HG03060 (cell line): ENCODE measurements around the gene PALM.
"Not testable (repeated sequence)": the region's sequence is repeated elsewhere in the genome, so short reads cannot be mapped to it uniquely, and the experiment has no call there.

Experiments used
- ATAC-seq: cut with Tn5 transposase; IDR thresholded peaks from one replicate; pipeline ENCODE4 v1.9.1; 2021; ENCODE audit warnings: low read depth, moderate number of reproducible peaks; ENCODE audit not compliant: unreplicated experiment

Gene PALM

GRCh38 chr19:703651-704446 is 4.9 kb upstream of the PALM start:
- no peak for ATAC-seq

- ATAC-seq, result no peak
Observed at GRCh38 chr19:704447-704741, 4.3 kb upstream of the PALM start.

GRCh38 chr19:709196-709964 is 645 bp downstream of the PALM start:
- no peak for ATAC-seq

DNA sequence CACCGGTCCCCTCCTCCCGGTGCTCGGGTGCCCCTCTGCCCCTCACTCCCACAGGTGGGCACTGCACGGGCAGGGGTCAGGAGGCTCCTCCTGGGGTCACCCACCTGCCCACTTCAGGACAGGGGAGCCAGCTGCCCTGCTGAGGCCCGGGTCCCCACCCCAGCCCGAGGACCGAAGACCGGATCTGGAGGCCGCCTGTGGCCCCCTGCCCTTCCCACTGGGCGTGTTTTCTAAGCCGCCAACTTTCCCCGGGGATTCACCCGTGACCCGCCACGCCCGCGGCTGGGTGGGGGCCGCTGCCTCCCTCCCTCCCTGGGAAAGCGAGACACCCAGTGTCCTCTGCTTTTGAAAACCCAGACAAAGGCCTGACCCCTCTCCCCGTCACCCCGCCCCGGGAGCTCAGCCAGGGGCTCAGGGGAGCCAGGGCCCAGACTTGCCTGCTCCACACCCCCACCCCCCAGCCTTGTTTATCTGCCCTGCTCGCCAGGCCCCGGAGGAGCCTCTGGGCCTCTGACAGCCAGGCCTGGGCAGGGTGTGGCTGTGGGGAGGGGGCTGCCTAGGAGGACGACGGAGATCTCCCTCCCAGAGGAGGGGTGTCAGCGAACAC is 1.3 kb downstream of the PALM start:
- ATAC-seq, result no peak

DNA sequence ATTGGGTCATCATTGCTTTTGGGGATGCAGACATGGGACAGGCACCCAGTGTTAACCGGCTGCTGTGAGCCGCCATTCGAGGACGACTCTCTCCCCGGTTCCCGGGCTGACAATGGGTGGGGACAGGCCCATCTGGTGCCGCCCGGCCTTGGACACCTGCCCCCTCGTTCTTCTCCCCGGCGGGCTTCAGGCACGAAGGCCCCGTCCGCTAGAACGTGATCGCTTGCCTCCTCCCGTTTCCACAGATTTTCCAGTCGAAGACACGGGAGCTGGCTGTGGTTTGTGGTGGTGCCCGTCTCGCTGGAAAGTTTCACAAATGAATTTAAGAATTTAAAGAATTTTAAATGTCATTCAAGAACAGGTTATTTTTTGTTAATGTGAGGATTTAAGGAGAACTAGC is 2.0 kb downstream of the PALM start:
- no peak for ATAC-seq

DNA sequence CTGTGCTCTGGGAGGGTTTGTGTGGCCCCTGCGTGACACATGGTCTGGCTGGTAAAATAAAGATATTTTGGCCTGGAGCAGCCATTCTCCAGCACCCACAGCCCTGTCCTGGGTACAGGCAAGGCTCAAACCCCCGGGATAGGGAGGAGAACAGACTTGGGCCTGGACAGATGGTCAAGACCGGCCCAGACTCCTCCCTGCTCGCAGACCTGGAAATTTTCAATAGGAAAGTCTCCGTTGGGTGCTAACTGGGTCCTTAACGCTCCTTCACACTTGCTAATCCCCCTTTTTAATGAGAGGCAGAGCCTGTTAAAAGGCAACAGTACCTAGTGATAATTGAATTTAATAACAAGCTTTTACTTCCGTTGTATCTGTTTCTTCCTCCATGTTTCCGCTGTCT is 2.5 kb downstream of the PALM start:
- ATAC-seq, result no peak

DNA sequence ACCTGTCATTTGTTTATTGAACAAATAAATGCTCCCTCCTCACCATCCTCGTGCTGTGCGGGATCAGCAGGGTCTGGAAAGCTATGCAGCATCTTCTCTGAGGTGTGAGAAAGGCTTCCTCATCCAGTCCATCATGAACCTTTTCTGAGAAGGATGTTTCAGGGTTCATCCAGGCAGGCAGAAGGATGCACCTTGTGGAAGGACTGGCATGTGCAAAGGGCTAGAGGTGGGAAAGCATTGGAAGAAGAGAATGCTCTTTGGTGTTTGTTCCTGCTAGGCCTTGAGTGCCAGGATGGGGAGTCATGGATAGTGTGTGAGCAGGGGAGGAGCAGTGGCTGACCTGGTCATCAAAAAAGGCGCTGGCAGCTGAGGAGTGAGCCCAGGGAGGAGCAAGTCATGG is 6.6 kb downstream of the PALM start:
- no peak for ATAC-seq

- no peak for ATAC-seq
Observed at GRCh38 chr19:718251-718951, 9.7 kb downstream of the PALM start.

GRCh38 chr19:718991-719512 is 10.3 kb downstream of the PALM start:
- ATAC-seq, result no peak

DNA sequence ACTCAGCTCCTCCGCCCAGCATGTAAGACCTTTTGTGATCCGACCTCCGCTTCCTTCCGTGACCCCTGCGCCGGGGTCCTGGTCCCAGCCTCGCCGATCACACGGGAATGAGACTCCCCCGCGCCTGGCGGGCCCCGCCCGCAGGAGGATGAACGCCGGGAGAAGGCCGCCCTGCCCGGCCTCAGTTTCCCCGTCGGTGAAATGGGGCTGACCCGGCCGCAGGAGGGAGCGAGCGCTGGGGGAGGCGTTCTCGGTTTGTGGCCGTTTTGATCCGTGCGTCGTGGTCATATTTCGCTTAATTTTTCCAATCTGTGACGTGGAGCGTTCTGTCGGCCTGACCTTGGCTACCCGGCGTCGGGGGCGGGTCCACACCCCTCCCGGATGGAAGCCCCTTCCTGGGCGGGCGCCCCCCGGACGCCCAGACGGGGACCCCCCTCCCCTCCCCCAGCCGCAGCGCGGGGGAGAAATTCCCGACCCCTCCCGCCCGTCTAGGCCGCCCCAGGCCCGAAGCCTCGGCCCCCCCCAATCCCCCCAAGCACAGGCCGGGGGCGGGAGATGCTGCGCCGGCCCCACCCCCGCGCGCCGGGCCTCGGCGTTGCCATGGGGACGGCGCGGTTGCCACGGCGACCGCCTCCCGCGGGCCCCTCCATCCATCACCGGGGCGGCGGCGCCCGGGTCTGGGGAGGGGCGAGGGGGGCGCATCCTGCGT is 11.1 kb downstream of the PALM start:
- no peak for ATAC-seq

DNA sequence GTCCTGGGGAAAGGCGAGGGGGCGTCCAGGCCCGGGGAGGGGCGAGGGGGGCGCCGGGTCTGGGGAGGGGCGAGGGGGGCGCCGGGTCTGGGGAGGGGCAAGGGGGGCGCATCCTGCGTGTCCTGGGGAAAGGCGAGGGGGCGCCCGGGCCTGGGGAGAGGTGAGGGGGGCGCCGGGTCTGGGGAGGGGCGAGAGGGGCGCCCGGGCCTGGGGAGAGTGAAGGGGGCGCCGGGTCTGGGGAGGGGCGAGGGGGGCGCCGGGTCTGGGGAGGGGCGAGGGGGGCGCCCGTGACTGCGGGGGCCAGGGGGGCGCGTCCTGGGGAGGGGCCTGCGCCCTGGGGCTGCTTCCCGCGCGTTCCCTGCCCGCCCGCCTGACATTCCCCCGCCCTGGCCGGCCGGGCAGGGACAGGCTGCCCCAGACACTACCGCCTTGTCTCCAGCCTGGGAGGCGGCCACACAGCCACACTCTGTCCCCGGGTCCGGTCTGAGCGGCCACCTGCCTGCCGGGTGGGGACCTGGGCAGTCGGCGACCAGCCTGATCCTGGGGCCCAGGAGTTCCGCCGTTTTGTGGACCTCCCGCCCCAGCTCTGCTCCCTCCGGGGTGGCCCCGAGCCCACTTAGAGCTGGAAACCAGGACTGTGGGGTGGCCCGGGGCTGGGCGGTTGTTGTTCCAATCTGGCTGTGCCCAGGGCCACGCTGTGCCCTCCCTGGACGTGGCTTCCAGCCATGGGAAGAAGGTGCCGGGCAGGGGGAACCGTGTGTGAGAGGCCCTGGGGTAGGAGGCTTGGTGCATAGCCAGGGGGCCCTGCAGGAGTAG is 11.8 kb downstream of the PALM start:
- no peak for ATAC-seq

- no peak for ATAC-seq
Observed at GRCh38 chr19:722553-723101, 13.9 kb downstream of the PALM start.

DNA sequence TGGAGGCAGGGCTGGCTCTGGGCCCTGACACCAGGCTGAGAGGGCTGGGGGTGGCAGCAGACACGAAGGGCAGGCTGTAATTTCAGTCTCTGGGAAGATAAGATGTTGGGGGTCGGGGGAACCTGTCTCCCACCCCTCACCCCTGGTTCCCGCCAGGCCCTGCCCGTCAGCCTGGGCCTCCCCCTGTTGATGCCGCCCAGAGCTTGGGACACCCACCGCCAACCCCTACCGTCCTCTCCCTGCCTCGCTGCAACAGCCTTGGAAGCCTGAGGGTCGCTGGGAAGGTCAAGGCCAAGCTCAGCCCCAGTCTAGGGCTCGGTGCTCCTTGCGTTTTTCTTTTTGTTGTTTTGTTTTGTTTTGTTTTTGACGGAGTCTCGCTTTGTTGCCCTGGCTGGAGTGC is 14.5 kb downstream of the PALM start:
- ATAC-seq, result no peak

GRCh38 chr19:723714-724113 is 15.0 kb downstream of the PALM start:
- no peak for ATAC-seq

GRCh38 chr19:725461-726089 is 16.8 kb downstream of the PALM start:
- ATAC-seq, result no peak

DNA sequence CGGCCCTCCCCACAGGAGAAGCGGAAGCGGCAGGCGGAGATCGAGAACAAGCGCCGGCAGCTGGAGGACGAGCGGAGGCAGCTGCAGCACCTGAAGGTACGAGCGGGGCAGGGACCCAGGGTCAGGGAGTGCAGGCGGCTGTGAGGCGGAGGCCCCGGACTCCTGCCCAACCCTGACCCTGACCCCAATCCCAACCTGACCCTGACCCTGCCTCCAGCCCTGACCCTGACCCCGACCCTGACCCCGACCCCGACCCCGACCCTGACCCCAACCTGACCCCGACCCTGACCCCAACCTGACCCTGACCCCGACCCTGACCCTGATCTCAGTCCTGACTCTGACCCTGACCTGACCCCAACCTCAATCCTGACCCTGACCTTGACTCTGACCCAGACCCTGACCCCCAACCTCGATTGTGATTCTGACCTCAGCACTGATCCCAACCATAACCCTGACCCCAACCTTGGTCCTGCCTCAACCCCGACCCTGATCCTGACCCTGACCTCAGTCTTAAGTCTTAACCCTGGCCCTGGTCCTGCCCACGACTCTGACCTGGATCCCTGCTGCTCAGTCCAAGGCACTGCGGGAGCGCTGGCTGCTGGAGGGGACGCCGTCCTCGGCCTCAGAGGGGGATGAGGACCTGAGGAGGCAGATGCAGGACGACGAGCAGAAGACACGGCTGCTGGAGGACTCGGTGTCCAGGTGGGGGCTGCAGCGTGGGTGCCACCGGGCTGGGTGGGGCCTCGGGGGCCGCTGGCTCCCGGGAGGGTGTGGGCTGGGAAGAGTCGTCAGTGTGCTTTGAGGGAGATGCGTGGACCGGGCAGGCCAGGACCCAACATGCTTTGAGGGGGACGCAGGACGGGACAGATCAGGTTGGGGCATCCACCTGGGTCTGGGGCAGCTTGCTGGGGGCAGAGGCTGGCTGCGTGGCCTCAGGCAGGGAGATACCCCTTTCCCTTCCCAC is 18.5 kb downstream of the PALM start:
- ATAC-seq, result no peak

DNA sequence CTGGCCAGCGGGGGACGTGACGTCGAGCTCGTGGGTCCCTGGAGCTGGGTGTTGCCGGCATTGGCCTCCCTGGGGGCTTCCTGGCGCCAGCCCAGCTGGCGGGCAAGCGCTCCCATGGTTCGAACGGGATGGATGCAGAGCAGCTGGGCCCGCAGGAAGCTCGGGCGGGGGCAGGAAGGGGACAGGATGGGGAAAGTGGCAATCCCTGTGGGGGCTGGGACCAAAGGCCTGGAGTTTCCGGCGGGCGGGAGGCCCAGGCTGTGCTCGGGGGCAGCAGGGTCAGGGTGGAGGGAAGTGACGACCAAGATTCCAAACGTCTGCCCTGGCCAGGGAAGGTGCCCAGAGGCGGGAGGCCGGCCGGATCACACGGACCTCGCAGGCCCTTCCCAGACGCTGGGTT is 19.3 kb downstream of the PALM start:
- ATAC-seq, result no peak

DNA sequence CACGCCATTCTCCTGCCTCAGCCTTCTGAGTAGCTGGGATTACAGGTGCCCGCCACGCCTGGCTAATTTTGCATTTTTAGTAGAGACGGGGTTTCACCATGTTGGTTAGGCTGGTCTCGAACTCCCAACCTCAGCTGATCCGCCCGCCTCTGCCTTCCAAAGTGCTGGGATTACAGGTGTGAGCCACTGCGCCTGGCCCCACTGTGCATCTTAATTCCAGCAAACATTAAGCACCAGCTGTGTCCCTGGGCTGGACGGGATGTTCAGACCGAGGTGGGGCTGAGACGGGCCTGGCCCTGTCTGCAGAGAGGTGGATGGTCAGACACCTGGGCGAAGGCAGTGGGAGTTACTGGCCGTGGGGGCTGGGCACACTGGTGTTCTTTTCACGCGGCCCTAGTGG is 20.8 kb downstream of the PALM start:
- ATAC-seq, result not testable (repeated sequence)
